CD14-positive monocyte (primary cell): ENCODE data around the gene HTRA3. TPM values are rescaled to one million over a fixed set of nuclear protein-coding genes. Genes with fewer than 3 reads are reported as not detected.

Experiments
- DNase-seq, 3 donors: peaks; one replicate each; pipeline ENCODE4 v3.0.0-alpha.2; 2011 to 2022
- H2AFZ ChIP-seq: 2 replicates; pipeline ENCODE4 v1.6.0; 2012; ENCODE audit warnings: mild to moderate bottlenecking, low read depth, low read length, inconsistent platforms; ENCODE audit not compliant: insufficient read depth, poor library complexity, severe bottlenecking
- H3K27ac ChIP-seq, 2 donors: 1 replicate in 1 of 2; 2 replicates in 1 of 2; pipeline ENCODE4 v1.5.1; 2012 to 2013; ENCODE audit warnings: low read length in 2 of 2, control low read depth in 1 of 2, inconsistent platforms in 1 of 2, low read depth in 1 of 2, mild to moderate bottlenecking in 1 of 2
- H3K27me3 ChIP-seq, 2 donors: one replicate each; pipeline versions ENCODE4 v1.6.0 to v1.6.1; 2011 to 2013; ENCODE audit warnings: low read length in 2 of 2; ENCODE audit not compliant: control insufficient read depth in 2 of 2, insufficient read depth in 2 of 2
- H3K36me3 ChIP-seq, 2 donors: replicated peaks in 1 of 2; 1 replicate in 1 of 2; 2 replicates in 1 of 2; pipeline versions ENCODE4 v1.5.1 to v1.6.1; 2012 to 2013; ENCODE audit warnings: low read length in 2 of 2, control low read depth in 1 of 2, inconsistent platforms in 1 of 2, mild to moderate bottlenecking in 1 of 2; ENCODE audit not compliant: insufficient read depth in 2 of 2, control insufficient read depth in 1 of 2
- H3K4me1 ChIP-seq, 2 donors: 1 replicate in 1 of 2; 2 replicates in 1 of 2; pipeline versions ENCODE4 v1.5.1 to v1.6.1; 2012 to 2013; ENCODE audit warnings: low read length in 2 of 2, control low read depth in 1 of 2, inconsistent platforms in 1 of 2, mild to moderate bottlenecking in 1 of 2, moderate library complexity in 1 of 2; ENCODE audit not compliant: insufficient read depth in 2 of 2, control insufficient read depth in 1 of 2
- H3K4me2 ChIP-seq: replicated peaks from 2 replicates; pipeline ENCODE3; 2012; ENCODE audit warnings: low read length, moderate library complexity, mild to moderate bottlenecking; ENCODE audit not compliant: poor library complexity, severe bottlenecking; ENCODE audit errors: extremely low read depth
- H3K4me3 ChIP-seq, 3 experiments: fragments of 200-600 bp in 1 of 3; sonication (generic) in 1 of 3; replicated peaks in 1 of 3; 1 replicate in 2 of 3; 2 replicates in 1 of 3; pipeline ENCODE4 v1.5.1; 2011 to 2013; ENCODE audit warnings: low read length in 3 of 3, mild to moderate bottlenecking in 3 of 3, control low read depth in 2 of 3, low read depth in 2 of 3, inconsistent platforms in 1 of 3, moderate library complexity in 1 of 3
- H3K79me2 ChIP-seq: 2 replicates; pipeline ENCODE4 v1.6.0; 2012; ENCODE audit warnings: mild to moderate bottlenecking, control low read depth, inconsistent platforms, low read length, moderate library complexity; ENCODE audit not compliant: insufficient read depth
- H3K9ac ChIP-seq: 2 replicates; pipeline ENCODE4 v1.6.0; 2017; ENCODE audit warnings: low read length, mild to moderate bottlenecking; ENCODE audit not compliant: insufficient read depth, poor library complexity, severe bottlenecking
- H3K9me3 ChIP-seq, 2 donors: replicated peaks in 1 of 2; 1 replicate in 1 of 2; 2 replicates in 1 of 2; pipeline versions ENCODE4 v1.5.1 to v1.6.1; 2012 to 2013; ENCODE audit warnings: low read length in 2 of 2, control low read depth in 1 of 2; ENCODE audit not compliant: control insufficient read depth in 1 of 2, insufficient read depth in 1 of 2
- H4K20me1 ChIP-seq: 2 replicates; pipeline ENCODE4 v1.6.0; 2012; ENCODE audit warnings: mild to moderate bottlenecking, low read length, control low read depth, moderate library complexity; ENCODE audit not compliant: insufficient read depth
- H3K27ac Mint-ChIP-seq, 7 donors: one replicate each; pipeline ENCODE4 v1.8.0; 2020; ENCODE audit warnings: mild to moderate bottlenecking in 7 of 7, mixed read lengths in 7 of 7, moderate library complexity in 6 of 7, inconsistent platforms in 2 of 7
- H3K27me3 Mint-ChIP-seq, 3 donors: one replicate each; pipeline ENCODE4 v1.8.0; 2021 to 2022; ENCODE audit warnings: low read depth in 3 of 3, mild to moderate bottlenecking in 3 of 3, mixed read lengths in 3 of 3, moderate library complexity in 3 of 3, inconsistent platforms in 1 of 3
- H3K36me3 Mint-ChIP-seq, 2 donors: one replicate each; pipeline ENCODE4 v1.8.0; 2020; ENCODE audit warnings: mixed read lengths in 2 of 2, inconsistent platforms in 1 of 2, mild to moderate bottlenecking in 1 of 2
- H3K4me1 Mint-ChIP-seq: one replicate; pipeline ENCODE4 v1.8.0; 2020; ENCODE audit warnings: mild to moderate bottlenecking, mixed read lengths
- H3K4me3 Mint-ChIP-seq, 2 donors: one replicate each; pipeline ENCODE4 v1.8.0; 2020; ENCODE audit warnings: mild to moderate bottlenecking in 2 of 2, mixed read lengths in 2 of 2, moderate library complexity in 1 of 2
- H3K9me3 Mint-ChIP-seq, 7 donors: one replicate each; pipeline ENCODE4 v1.8.0; 2020 to 2022; ENCODE audit warnings: mixed read lengths in 7 of 7, mild to moderate bottlenecking in 6 of 7, moderate library complexity in 6 of 7, inconsistent platforms in 2 of 7
- WGBS: methylation state at CpG from one replicate; pipeline ENCODE4 v1.1.5; 2013; ENCODE audit warnings: missing lambda C conversion rate; ENCODE audit not compliant: insufficient coverage; 5-methylcytosine and 5-hydroxymethylcytosine counted together
- intact Hi-C, 2 donors: fragments of 100-400 bp; cut with micrococcal nuclease; formaldehyde crosslinking; loops; one replicate each; pipeline versions ENCODE4 v1.15.0 to v1.15.1; 2023
- polyA plus RNA-seq, 3 donors: library from polyadenylated mRNA; depleted of rRNA in 1 of 3; unstranded in 2 of 3; stranded (reverse) in 1 of 3; fragments of 300-500 nt in 2 of 3; fragments of >200 nt in 1 of 3; fragmentation: Illumina TruSeq in 2 of 3; gene quantifications; 1 replicate in 2 of 3; 2 replicates in 1 of 3; pipeline ENCODE4 v1.2.3, GENCODE V29; 2012 to 2021
- TF ChIP-seq, protein P1 (sequence below): fragments of 200-600 bp; IDR thresholded peaks from one replicate; pipeline ENCODE4 v1.8.0; 2022; ENCODE audit warnings: antibody characterized with exemption, mild to moderate bottlenecking

Gene HTRA3
- polyA plus RNA-seq, 3 donors: not detected

DNA sequence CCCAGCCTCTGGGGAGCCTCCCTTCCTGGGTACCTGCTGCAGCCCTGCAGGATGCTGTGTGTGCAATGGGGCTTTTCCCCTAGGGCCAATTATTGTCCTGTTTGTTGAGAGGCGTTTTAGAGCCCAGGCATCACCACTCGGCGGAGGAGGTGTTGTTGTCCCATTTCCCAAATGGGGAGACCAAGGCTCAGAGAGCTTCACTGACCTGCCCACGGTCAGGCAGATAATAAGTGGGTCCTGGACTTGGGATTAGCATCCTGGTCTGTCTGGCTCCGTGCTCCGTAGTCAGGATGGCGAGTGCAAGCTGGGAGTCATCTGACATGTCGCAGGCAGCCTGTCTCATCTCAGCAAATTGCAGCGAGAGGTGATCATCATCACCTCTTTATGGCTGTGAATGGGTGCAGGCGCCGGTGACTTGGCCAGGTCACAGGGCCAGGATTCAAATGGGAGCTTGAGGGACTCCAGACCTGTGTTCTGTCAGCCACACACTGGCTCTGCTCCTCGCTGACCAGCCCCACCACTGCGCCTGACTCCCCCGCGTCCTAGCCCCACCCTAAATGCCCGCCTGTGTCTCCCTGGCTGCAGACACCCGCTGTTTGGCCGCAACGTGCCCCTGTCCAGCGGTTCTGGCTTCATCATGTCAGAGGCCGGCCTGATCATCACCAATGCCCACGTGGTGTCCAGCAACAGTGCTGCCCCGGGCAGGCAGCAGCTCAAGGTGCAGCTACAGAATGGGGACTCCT lies 16.6 kb downstream of the HTRA3 start:
- H3K9me3 ChIP-seq: no peaks in the 10 kb centered on the region
- H2AFZ ChIP-seq: no peak overlapping the region
- H3K27me3 ChIP-seq: no peaks in the 10 kb centered on the region
- Mint-ChIP-seq H3K4me1 (peaks cover 13% of the 10 kb centered on the region), H3K36me3 (no peaks in the 10 kb centered on the region), H3K4me3 (no peak overlapping the region), H3K9me3 (peaks cover 0 to 4% (median 2%) of the 10 kb centered on the region in 7 donors), H3K27me3 (peaks cover 0 to 5% (median 0%) of the 10 kb centered on the region in 3 donors), H3K27ac (peak overlapping the region in 1 of 7 donors; percentile 56)
- TF ChIP-seq, protein P1, sequence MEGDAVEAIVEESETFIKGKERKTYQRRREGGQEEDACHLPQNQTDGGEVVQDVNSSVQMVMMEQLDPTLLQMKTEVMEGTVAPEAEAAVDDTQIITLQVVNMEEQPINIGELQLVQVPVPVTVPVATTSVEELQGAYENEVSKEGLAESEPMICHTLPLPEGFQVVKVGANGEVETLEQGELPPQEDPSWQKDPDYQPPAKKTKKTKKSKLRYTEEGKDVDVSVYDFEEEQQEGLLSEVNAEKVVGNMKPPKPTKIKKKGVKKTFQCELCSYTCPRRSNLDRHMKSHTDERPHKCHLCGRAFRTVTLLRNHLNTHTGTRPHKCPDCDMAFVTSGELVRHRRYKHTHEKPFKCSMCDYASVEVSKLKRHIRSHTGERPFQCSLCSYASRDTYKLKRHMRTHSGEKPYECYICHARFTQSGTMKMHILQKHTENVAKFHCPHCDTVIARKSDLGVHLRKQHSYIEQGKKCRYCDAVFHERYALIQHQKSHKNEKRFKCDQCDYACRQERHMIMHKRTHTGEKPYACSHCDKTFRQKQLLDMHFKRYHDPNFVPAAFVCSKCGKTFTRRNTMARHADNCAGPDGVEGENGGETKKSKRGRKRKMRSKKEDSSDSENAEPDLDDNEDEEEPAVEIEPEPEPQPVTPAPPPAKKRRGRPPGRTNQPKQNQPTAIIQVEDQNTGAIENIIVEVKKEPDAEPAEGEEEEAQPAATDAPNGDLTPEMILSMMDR: no peak
- intact Hi-C loops: no loop called here
- H3K27ac ChIP-seq: no peak overlapping the region
- H3K9ac ChIP-seq: no peak overlapping the region
- no peaks in the 10 kb centered on the region for H3K36me3 ChIP-seq
- H3K4me3 ChIP-seq: no peak overlapping the region
- H3K79me2 ChIP-seq: no peaks in the 10 kb centered on the region
- no peak overlapping the region for H3K4me2 ChIP-seq
- DNase-seq: no peak
- H3K4me1 ChIP-seq: peaks cover 0 to 5% of the 10 kb centered on the region in 2 donors
- no peaks in the 10 kb centered on the region for H4K20me1 ChIP-seq
- WGBS: 97% methylated on average over 22 of the region's 23 CpGs

DNA sequence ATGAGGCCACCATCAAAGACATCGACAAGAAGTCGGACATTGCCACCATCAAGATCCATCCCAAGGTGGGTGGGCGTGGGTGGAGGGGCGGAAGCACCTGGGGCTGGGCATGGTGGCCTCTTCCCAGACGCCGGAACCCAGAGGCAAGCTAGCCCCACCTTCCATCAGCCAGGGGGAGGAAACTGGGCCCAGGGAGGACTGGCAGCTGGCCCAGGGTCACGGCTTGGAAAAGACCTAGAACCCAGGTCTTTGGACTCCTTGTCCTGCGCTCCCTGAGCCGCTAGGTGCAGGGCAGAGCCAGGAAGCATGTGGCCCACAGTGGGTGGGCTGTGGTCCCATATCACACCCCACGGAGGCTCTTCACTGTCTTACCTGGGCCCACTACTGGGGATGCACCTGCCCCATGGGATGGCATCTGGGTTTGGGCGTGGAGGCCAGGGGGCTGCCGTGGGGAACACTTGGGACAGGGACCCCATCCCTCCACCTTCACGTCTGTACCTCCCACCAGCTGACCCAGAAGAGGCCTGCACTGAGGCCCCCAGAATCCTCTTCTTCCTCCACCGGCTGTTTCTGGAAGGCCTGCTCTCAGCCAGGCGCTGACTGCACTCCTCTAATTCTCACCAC lies 17.3 kb downstream of the HTRA3 start:
- H3K27ac ChIP-seq: no peak overlapping the region
- 89% methylated on average over 13 of the region's 15 CpGs for WGBS
- no peak overlapping the region for H3K4me3 Mint-ChIP-seq

More for the DNA sequence above, 17.3 kb downstream of the HTRA3 start:
- no peaks in the 10 kb centered on the region for H4K20me1 ChIP-seq
- H3K79me2 ChIP-seq: no peaks in the 10 kb centered on the region
- Mint-ChIP-seq H3K27me3 (peaks cover 0 to 5% (median 0%) of the 10 kb centered on the region in 3 donors), H3K9me3 (peaks cover 0 to 4% (median 2%) of the 10 kb centered on the region in 7 donors), H3K36me3 (no peaks in the 10 kb centered on the region), H3K4me1 (peaks cover 13% of the 10 kb centered on the region), H3K27ac (peak overlapping the region in 3 of 7 donors; percentile 54 to 71 (median 70))
- no peaks in the 10 kb centered on the region for H3K9me3 ChIP-seq
- intact Hi-C loops: no loop called here
- no peak overlapping the region for H2AFZ ChIP-seq
- TF ChIP-seq, protein P1: no peak
- no peak overlapping the region for H3K4me3 ChIP-seq
- peaks cover 0 to 5% of the 10 kb centered on the region in 2 donors for H3K4me1 ChIP-seq
- H3K4me2 ChIP-seq: no peak overlapping the region
- H3K9ac ChIP-seq: no peak overlapping the region
- no peaks in the 10 kb centered on the region for H3K36me3 ChIP-seq
- H3K27me3 ChIP-seq: no peaks in the 10 kb centered on the region
- no peak for DNase-seq
